ENCODE data around the gene ADAMTS13.

The ADAMTS13 gene

DNA sequence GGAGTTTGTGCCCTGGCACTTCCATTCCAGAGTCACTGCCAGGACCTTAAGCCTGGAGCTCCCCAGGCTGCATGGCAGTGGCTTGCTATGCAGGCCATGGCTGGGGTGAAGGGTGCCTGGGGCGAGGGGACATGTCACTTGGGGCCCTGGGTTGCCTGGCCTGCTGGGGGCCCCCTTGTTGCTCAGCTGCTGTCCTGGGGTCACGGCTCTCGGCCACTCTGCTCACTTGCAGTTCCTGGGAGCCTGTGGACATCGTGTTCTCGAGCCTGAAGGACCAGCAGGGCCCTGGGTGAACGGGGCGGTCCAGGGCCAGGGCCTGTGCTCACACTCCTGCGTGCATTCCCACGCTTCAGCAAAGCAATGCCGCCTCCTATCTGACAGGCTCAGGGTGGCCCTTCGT lies 71.3 kb downstream of the ADAMTS13 start:
- DNase-seq = no peak

DNA sequence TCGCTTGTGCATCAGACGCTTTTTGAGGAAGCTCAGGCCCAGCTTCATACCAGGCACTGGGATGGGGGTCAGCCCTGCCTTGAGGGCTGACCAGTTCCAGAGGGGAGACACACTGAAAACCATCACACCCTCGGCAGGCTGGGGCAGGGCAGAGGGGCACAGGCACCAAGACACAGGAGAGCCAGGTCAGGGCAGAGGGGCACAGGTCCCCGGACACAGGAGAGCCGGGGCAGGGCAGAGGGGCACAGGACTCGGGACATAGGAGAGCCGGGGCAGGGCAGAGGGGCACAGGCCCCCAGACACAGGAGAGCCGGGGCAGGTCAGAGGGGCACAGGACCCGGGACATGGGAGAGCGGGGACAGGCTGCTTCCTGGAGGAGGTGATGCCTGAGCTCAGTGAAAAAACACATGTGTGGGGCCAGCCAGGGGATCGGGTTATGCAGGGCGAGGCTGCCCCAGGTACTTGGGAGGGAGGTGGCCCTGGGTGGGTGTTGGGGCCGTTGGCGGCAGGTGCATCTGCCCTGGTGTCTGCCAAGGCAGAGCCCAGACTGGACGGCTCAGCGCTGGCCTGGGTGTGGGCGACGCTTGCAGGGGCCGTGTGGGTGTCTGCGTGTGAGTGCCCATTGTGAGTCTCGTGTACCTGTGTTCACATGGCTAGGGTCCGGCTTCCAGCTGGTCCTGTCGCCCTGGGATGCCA lies 71.8 kb downstream of the ADAMTS13 start:
- DNase-seq = no peak

DNA sequence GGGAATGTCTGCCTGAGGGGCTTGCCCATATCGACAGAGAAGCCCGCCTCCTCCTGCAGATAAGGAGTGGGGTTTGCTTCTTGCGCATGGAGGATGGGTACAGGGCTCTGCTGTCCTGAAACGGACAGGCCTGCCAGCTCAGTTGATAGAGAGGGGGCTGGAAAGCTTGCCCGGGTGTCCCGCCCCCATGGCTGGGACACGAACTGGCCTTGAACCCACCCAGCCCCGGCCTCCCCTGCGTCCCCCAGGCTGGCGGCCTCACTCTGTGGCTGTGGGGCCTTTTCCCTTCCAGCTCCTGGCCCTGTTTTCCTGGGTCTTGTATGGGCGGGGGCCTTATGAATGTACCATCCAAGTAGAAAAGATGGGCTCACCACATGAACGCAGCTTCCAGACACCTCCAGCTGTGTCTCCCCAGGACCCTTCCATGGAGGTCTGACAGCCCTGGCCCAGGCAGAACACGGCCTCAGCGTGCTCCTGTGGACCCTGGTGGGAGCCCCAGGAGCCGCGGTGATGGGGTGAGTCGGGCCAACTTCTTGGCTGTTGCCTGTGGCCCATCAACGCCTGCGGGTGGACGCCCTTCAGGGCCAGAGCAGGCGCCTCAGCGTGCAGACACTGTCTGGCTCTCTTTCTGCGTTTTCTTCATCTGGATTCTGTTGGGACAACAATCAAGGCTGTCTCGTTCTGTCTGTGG lies 72.6 kb downstream of the ADAMTS13 start:
- DNase-seq = no peak

DNA sequence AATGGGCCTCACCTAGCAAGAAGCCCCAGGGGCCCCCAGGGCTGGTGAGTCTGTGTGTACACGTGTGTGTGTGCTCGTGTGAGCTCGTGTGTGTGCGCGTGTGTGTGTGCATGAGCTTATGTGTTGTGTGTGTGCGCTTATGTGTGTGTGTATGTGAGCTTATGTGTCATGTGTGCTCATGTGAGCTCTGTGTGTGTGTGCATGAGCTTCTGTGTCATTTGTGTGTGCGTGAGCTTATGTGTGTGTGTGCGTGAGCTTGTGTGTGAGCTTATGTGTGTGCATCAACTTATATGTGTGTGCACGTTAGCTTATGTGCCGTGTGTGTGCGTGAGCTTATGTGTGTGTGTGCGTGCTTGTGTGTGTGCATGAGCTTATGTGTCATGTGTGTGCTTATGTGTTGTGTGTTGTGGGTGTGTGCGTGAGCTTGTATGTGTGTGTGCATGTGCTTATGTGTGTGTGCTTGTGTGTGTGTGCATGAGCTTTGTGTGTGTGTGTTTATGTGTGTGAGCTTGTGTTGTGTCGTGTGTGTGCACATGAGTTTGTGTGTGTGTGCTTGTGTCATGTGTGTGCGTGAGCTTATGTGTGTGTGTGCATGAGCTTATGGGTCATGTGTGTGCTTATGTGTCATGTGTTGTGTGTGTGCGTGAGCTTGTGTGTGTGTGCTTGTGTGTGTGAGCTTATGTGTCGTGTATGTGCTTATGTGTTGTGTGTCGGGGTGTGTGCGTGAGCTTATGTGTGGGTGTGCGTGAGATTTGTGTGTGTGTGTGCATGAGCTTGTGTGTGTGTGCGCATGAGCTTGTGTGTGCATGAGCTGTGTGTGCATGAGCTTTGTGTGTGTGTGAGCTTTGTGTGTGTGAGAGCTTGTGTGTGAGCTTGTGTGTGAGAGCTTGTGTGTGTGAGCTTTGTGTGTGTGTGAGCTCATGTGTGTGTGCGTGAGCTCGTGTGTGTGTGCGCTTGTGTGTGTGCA lies 73.4 kb downstream of the ADAMTS13 start:
- no peak for DNase-seq

DNA sequence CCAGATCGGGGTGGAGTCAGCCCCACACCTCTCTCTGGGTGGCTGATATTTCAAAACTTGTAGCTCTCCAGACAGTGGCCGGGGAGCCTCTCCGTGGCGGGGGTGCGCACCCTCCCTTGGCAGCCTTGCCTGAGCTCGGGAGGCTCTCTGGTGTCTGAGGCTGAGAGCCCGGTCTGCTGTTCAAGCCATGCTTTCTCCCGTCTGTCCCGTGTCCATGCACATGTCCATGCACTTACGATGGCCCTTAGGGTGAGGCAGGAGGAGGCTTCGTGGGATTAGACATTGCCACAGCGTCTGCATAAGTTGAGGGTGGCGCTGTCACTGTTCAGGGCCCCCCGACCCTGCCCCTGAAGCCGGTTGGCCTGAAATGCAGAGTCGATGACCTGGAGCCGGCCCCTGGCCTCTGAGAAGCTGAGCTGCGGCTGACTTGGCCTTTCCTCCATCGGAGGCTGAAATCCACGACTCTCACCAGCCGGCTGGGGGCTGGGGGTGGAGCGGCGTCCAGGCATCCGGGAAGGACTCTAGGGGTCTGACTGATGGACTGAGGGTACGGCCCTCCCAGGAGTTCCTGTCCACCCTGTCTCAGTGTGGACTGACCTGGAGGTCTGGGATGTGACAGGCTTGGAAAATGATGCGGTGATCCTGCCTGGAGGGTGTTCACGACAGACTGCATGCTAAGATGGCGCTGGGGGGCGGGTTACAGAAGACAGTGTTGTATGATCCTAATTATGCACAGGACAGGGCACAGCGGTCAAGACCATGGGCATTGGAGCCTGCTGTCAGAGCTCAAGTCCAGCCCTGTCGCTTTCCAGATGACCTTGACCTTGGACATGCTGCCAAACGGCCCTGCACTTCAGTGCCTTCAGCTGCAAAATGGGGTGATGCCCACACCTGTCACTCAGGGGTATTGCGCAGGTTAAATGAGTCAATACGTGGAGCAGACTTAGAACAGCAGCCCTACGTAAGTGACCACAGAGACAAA lies 75.0 kb downstream of the ADAMTS13 start:
- no peak for DNase-seq

DNA sequence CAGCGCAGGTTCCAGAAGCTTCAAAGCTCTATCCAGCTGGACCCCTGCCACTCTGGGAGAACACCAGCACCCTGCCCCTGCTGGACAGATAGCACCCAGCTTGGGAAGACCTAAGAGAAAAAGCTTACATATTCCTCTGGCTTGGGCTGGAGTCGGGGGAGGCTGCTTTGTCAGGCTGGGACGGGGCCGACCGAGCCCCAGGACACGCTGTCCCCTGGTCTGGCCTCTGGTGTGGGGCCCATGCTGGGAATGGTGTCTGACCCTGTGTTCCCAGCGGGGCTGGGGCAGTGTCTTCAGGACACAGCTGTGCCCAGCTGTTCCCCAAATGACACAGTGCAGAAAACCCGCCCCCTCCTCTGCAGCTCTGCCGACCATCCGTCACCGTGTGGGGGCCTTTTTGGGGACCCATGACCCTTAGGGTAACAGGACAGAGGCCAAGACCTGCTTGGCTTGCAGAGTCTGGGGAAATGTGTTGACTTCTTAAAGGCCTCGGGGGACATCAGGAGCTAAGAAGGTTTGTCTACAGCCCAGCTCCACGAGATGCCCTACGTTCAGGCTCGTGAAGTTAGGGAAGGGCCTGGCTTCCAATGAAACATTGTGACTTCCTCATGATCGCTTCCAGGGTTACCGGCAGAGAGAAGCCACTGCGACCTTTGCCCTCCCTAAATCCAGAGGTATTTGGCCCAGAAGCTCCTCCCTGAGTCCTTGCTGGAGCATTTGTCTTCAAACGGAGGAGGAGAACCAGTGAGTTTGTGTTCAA lies 77.1 kb downstream of the ADAMTS13 start:
- DNase-seq = no peak

DNA sequence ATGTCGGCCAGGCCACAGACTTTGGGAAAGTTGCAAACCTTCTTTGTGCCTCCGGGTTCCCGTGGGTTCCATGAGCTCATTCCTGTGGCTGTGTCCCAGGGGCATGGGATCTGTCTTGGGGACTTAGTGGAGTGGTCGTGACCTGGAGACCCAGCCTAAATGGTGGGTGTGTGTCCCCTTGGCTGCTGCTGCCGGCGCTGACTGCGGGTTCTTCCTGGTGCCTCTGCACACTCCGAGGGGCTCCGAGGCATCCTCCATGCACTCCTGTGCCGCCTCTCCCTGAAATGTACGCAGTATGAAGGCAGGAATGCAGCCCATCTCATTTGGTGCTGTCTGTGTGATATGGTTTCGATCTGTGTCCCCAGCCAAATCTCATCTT lies 77.7 kb downstream of the ADAMTS13 start:
- DNase-seq = no peak

DNA sequence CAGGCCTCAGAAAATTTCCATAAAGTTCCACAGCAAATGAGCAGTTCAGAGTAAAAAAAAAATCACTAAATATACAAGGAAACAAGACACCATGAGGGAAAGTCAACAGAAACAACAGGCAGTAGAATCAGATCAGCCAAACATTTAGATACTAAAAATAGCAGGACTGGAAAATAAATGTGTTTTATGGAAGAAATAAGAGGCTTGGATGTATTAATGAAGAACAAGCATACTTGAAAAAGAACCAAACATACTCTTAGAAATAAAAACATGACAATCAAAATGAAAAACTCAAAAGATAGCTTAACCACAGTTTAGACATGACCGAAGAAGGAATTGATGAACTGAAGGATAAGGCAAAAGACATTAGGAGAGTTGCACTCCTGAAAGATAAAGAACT lies 79.9 kb downstream of the ADAMTS13 start:
- no peak for DNase-seq

DNA sequence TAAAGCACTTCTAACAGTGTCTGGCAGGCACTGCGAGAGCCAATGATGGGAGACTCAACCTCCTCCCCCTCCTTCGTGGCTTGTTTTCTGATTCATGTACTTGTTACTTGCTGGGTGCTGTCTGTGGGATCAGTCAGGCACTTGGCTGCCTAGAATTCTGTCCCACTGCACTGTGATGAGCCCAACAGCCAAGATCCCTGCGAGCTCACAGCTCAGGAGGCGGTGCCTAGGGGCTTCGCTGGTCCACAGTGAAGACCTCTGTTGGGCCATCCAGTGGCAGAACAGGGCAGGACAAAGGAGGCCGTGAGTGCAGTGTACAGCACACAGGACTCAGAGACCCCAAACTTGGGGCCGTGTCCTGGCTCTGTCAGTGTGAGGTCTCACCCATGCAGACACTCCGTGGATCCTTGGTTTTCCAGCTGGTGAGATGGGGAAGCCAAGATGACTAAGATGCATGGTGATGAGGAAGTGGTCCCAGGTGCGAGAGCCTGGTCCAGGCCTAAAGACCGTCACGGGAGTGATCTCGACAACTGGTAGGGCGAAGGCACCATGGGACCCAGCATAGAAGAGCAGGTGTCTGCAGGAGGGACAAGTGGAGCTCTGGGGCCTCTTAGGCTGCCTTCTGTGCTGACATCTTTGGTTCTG lies 83.1 kb downstream of the ADAMTS13 start:
- no peak for DNase-seq

DNA sequence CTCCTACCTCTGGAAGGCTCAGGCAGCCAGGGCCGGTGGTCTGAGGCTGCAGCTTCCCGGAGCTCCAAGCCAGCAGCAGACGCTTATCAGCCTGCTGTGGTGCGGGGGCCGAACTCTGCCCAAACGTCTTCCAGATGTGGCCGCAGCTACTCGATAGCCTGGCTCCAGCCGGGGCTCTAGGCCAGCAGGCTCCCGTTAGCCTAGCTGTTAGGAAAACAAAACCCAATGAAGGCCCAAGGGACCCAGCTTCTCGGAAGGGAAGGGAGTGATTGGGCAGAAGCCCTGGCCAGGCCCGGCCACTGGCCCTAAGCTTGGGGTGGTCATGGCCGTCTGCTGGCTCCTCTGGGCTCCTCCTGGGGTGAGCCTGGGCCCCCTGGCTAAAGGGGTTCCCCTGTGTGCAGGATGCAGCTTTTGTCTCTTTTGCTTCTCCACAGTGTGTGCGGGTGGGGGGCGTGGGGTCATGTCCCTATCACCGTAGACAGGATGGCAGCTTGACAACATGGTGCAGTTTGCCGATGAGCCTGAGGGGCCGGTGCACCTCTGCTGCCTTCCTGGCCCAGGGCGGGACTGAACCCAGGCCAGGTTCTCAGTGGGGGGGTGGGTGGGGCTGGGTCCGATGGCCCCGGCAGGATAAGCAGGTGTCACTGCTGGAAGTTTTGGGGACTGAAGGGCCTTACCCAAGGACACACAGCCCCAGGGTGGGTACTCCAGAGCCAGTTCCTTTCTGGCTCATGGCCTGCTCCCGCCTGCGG lies 83.9 kb downstream of the ADAMTS13 start:
- no peak for DNase-seq

DNA sequence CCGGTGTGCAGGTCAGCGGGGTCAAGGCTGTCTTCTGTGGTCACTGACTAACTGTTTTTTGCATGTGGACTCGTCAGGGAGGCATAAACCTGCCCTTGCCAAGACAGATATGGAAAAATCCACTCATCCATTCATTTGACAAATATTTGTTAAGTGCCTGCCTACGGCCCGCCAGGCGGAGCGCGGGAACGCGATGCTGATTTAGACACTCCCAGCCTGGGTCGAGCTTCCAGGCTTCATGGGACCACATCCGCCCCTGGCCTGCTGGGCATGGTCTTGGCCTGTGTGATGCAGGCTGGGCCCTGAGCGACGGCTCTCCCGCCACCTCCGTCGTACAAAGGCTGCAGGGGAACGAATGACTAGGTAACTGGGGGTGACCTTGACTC lies 84.5 kb downstream of the ADAMTS13 start:
- DNase-seq = no peak

DNA sequence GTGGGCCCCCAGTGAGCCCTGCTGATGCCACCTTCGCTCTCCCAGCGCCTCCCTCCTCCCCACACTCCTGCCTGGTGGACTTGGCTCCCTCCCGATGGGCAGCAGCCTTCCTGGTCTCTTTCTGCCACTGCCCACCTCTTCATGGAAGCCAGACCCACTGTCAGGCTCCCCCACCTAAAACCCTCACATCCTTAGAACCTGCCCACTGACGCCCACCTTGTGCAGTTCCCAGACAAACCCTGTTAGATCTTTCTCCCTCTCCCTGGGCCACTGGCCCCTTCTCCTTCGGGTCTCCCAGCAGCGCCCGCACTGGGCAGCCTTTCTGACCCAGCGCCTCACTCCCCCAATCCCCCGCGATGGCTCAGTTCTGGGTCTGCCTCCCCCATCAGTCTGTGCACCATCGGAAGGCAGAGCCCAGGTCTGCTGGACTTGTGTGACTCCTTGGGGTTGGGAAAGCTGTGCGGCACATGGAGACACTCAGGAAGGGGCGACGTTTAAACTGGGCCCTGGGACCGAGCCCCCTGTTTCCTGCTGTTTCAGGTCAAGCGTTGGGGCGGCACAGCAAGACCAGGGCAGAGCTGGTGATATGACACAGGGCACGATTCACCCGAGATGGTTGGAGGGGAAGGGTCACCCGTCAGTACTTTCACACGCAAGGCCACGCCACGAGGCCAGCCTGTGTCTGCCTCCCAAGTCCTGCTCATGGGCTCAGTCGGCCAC lies 85.2 kb downstream of the ADAMTS13 start:
- no peak for DNase-seq

DNA sequence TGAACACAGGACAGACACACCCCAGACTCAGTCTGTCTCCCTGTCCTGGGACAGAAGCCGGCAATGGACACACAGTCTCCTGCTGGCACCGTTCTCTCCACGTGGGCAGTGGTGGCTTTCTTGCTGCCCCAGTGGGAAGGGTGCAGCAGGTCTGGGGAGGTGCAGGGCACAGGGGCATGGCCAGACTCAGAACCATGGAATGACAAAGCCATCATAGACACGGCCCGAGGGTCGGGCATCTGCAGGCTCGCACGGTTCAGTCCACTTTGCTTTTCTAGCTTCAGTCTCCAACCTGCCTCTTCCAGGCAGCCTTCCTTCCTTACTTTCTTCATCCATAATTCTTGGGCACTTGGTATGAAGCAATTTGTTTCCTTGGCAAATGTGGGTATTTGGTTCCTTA lies 85.9 kb downstream of the ADAMTS13 start:
- no peak for DNase-seq

Data from NCI-H510A (cell line).